Activated CD8-positive, alpha-beta memory T cell treated with anti-CD3 and anti-CD28 coated beads for 1 hour (primary cell): Measurements from ENCODE around the gene FMO5.
"Not testable (repeated sequence)": the region's sequence is repeated elsewhere in the genome, so short reads cannot be mapped to it uniquely, and the experiment has no call there.

Experiments
- DNase-seq, 2 donors: peaks; one replicate each; pipeline ENCODE4 v3.0.0-alpha.2; 2020; ENCODE audit warnings: low read depth in 1 of 2; ENCODE audit errors: extremely low read depth in 1 of 2

FMO5 gene

GRCh38 chr1:147240131-147240721 is 15.1 kb upstream of the FMO5 start:
- DNase-seq: not testable (repeated sequence)

- DNase-seq: no peak
These were observed 14.0 kb upstream of the FMO5 start for GRCh38 chr1:147238925-147239820.

- DNase-seq: no peak
These were observed 13.1 kb upstream of the FMO5 start for GRCh38 chr1:147238053-147238902.

- no peak for DNase-seq
These were observed 12.0 kb upstream of the FMO5 start for GRCh38 chr1:147236959-147237791.

- DNase-seq: no peak
These were observed 11.3 kb upstream of the FMO5 start for GRCh38 chr1:147236448-147236847.

- DNase-seq: no peak
These were observed 10.7 kb upstream of the FMO5 start for GRCh38 chr1:147235822-147236221.

- DNase-seq: not testable (repeated sequence)
These were observed 8.8 kb upstream of the FMO5 start for GRCh38 chr1:147233903-147234302.

GRCh38 chr1:147231032-147231431 is 5.9 kb upstream of the FMO5 start:
- not testable (repeated sequence) for DNase-seq

GRCh38 chr1:147223740-147224615 is 1.2 kb downstream of the FMO5 start:
- DNase-seq: no peak

- DNase-seq: no peak
These were observed 6.5 kb downstream of the FMO5 start for GRCh38 chr1:147218606-147219005.

GRCh38 chr1:147217141-147217540 is 8.0 kb downstream of the FMO5 start:
- no peak for DNase-seq

GRCh38 chr1:147216124-147216523 is 9.0 kb downstream of the FMO5 start:
- DNase-seq: no peak

- no peak for DNase-seq
These were observed 9.6 kb downstream of the FMO5 start for GRCh38 chr1:147215540-147215916.

- no peak for DNase-seq
These were observed 10.1 kb downstream of the FMO5 start for GRCh38 chr1:147214842-147215539.

- DNase-seq: no peak
These were observed 10.8 kb downstream of the FMO5 start for GRCh38 chr1:147214325-147214724.

- DNase-seq: no peak
These were observed 11.9 kb downstream of the FMO5 start for GRCh38 chr1:147213271-147213670.

- no peak for DNase-seq
These were observed 13.6 kb downstream of the FMO5 start for GRCh38 chr1:147211577-147211976.

GRCh38 chr1:147210987-147211386 is 14.2 kb downstream of the FMO5 start:
- DNase-seq: no peak
